Measurements from ENCODE around the gene HLA-DPB1.

HLA-DPB1 gene

GRCh38 chr6:33136310-33136900 lies 60.6 kb downstream of the HLA-DPB1 start:
- DNase-seq (ENCODE audit: low spot score) = no peak
